Measurements from ENCODE around the gene PLA2G2F. TPM values are rescaled to one million over a fixed set of nuclear protein-coding genes. Genes with fewer than 3 reads are reported as not detected.

PLA2G2F gene
- total and polyA plus RNA-seq, 9 of the 15 experiments (the other 6 are each of a cell fraction or from before 2014, with no cell fraction given) = not detected

GRCh38 chr1:20179371-20180128, 40.4 kb downstream of the PLA2G2F start (continued):
- no peak for TF ChIP-seq KDM2B (CRISPR knock-in tag; IDR thresholded peaks at IDR 0.05)
- no peak for TF ChIP-seq BCLAF1 (IDR thresholded peaks at IDR 0.05; ENCODE audit: borderline replicate concordance in 1 of 2, control insufficient read depth in 1 of 2, low read depth in 2 of 2, low read length in 1 of 2)
- no peak for TF ChIP-seq ERF (CRISPR knock-in tag; IDR thresholded peaks at IDR 0.05)
- no peak for TF ChIP-seq NFIC (IDR thresholded peaks at IDR 0.05)
- no peak for TF ChIP-seq ZNF184 (CRISPR knock-in tag; IDR thresholded peaks at IDR 0.05)
- TF ChIP-seq DIDO1 (tag; IDR thresholded peaks at IDR 0.05; ENCODE audit: low read depth) = no peak
- TF ChIP-seq RNF2 (IDR thresholded peaks at IDR 0.05) = no peak
- TF ChIP-seq FOXP4 (CRISPR knock-in tag; IDR thresholded peaks at IDR 0.05; ENCODE audit: borderline replicate concordance) = no peak
- TF ChIP-seq SRSF3 (IDR thresholded peaks at IDR 0.05; ENCODE audit: insufficient read depth, low read length) = no peak
- TF ChIP-seq IFI16 (CRISPR knock-in tag; IDR thresholded peaks at IDR 0.05) = no peak
- TF ChIP-seq ILK (tag; IDR thresholded peaks at IDR 0.05; ENCODE audit: borderline replicate concordance, low read depth) = no peak
- no peak for TF ChIP-seq RREB1 (CRISPR knock-in tag; IDR thresholded peaks at IDR 0.05)
- no peak for TF ChIP-seq POLR2AphosphoS5 (IDR thresholded peaks at IDR 0.05; ENCODE audit: control insufficient read depth, insufficient read depth, low read depth, low read length)
- TF ChIP-seq RNF219 (CRISPR knock-in tag; IDR thresholded peaks at IDR 0.05) = no peak

Data from K562 (cell line).